C4-2B (cell line): ENCODE results near the gene ADISSP.

ENCODE experiments used
- ZFX ChIP-seq: fragments of 450-650 bp; IDR thresholded peaks from 2 replicates; pipeline ENCODE4 v1.6.1; 2017
- TF ChIP-seq, protein P1 (sequence below): fragments of 450-650 bp; conservative IDR thresholded peaks from 2 replicates; pipeline ENCODE4 v1.5.1; 2017; ENCODE audit warnings: mild to moderate bottlenecking

DNA sequence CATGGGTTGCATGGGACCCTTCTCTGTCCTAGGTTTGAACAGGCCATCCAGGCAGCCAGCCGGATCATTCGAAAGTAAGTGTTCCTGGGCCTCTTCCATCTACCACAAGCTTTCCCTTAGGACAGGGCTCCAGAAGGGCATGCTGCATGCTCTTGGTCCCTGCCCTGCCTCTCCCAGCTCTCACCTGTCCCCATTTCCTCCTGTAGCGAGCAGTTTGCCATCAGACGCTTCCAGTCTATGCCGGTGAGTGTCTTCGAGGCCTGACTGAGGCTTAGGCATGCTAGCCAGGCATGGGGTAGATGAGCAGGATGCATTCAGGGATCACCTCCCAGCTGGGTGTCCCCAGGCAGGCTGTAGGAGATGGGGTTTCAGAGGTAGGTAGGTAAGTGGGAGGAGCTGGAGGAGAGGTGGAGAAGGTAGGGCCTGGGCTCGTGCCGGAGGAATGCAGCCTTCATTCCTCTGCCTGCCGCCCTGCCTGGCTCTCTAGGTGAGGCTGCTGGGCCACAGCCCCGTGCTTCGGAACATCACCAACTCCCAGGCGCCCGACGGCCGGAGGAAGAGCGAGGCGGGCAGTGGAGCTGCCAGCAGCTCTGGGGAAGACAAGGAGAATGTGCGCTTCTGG, 32.8 kb upstream of the ADISSP start:
- TF ChIP-seq, protein P1, sequence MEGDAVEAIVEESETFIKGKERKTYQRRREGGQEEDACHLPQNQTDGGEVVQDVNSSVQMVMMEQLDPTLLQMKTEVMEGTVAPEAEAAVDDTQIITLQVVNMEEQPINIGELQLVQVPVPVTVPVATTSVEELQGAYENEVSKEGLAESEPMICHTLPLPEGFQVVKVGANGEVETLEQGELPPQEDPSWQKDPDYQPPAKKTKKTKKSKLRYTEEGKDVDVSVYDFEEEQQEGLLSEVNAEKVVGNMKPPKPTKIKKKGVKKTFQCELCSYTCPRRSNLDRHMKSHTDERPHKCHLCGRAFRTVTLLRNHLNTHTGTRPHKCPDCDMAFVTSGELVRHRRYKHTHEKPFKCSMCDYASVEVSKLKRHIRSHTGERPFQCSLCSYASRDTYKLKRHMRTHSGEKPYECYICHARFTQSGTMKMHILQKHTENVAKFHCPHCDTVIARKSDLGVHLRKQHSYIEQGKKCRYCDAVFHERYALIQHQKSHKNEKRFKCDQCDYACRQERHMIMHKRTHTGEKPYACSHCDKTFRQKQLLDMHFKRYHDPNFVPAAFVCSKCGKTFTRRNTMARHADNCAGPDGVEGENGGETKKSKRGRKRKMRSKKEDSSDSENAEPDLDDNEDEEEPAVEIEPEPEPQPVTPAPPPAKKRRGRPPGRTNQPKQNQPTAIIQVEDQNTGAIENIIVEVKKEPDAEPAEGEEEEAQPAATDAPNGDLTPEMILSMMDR, result no peak
- TF ChIP-seq ZFX, result no peak
